SK-N-SH treated with all-trans-retinoic acid at 6 μM for 48 hours (cell line): ENCODE results near the gene EBF3.

Experiments
- ARNTL ChIP-seq: fragments of 450-650 bp; formaldehyde crosslinking; IDR thresholded peaks from 2 replicates; pipeline ENCODE4 v1.5.0; 2020; ENCODE audit warnings: low read depth, mild to moderate bottlenecking, moderate library complexity, borderline replicate concordance
- CSDC2 ChIP-seq: fragments of 250-450 bp; sonication (Bioruptor Pico); IDR thresholded peaks from 2 replicates; pipeline ENCODE4 v1.5.0; 2020; ENCODE audit warnings: mild to moderate bottlenecking, moderate library complexity
- ISL1 ChIP-seq: fragments of 250-450 bp; sonication (Bioruptor Pico); IDR thresholded peaks from 2 replicates; pipeline ENCODE4 v2.1.2; 2022; ENCODE audit warnings: mild to moderate bottlenecking, moderate library complexity
- PATZ1 ChIP-seq: fragments of 250-450 bp; sonication (Bioruptor Pico); IDR thresholded peaks from 2 replicates; pipeline ENCODE4 v1.8.0; 2020; ENCODE audit warnings: mild to moderate bottlenecking, moderate library complexity, borderline replicate concordance
- PPARA ChIP-seq: fragments of 250-450 bp; sonication (Bioruptor Pico); IDR thresholded peaks from 2 replicates; pipeline ENCODE4 v1.5.0; 2020; ENCODE audit warnings: mild to moderate bottlenecking, borderline replicate concordance
- SNAI2 ChIP-seq: fragments of 250-450 bp; sonication (Bioruptor Pico); IDR thresholded peaks from 2 replicates; pipeline ENCODE4 v1.5.0; 2020; ENCODE audit warnings: mild to moderate bottlenecking, moderate library complexity
- TOX ChIP-seq: fragments of 250-450 bp; sonication (Bioruptor Pico); IDR thresholded peaks from 2 replicates; pipeline ENCODE4 v1.8.0; 2021; ENCODE audit warnings: mild to moderate bottlenecking, moderate library complexity, borderline replicate concordance
- ZFP3 ChIP-seq: fragments of 250-450 bp; sonication (Bioruptor Pico); IDR thresholded peaks from 2 replicates; pipeline ENCODE4 v1.5.0; 2020; ENCODE audit warnings: mild to moderate bottlenecking, moderate library complexity
- ZFP30 ChIP-seq: fragments of 450-650 bp; formaldehyde crosslinking; IDR thresholded peaks from 2 replicates; pipeline ENCODE4 v1.5.0; 2022; ENCODE audit warnings: mild to moderate bottlenecking, moderate library complexity
- ZNF70 ChIP-seq: fragments of 450-650 bp; formaldehyde crosslinking; IDR thresholded peaks from 2 replicates; pipeline ENCODE4 v1.5.0; 2020; ENCODE audit warnings: mild to moderate bottlenecking, moderate library complexity
- ZNF8 ChIP-seq: fragments of 450-650 bp; formaldehyde crosslinking; IDR thresholded peaks from 2 replicates; pipeline ENCODE4 v1.5.0; 2020; ENCODE audit warnings: mild to moderate bottlenecking, moderate library complexity
- TF ChIP-seq, protein P1 (sequence below): fragments of 250-450 bp; sonication (Bioruptor Pico); IDR thresholded peaks from 2 replicates; pipeline ENCODE4 v1.5.1; 2020; ENCODE audit warnings: low read depth, mild to moderate bottlenecking, moderate library complexity
- TF ChIP-seq, protein P2 (sequence below): fragments of 250-450 bp; sonication (Bioruptor Pico); IDR thresholded peaks from 2 replicates; pipeline ENCODE4 v1.5.1; 2021; ENCODE audit warnings: mild to moderate bottlenecking, moderate library complexity
- TF ChIP-seq, protein P3 (sequence below): fragments of 250-450 bp; sonication (Bioruptor Pico); IDR thresholded peaks from 2 replicates; pipeline ENCODE4 v1.8.0; 2021; ENCODE audit warnings: low read depth, mild to moderate bottlenecking, moderate library complexity, borderline replicate concordance

DNA sequence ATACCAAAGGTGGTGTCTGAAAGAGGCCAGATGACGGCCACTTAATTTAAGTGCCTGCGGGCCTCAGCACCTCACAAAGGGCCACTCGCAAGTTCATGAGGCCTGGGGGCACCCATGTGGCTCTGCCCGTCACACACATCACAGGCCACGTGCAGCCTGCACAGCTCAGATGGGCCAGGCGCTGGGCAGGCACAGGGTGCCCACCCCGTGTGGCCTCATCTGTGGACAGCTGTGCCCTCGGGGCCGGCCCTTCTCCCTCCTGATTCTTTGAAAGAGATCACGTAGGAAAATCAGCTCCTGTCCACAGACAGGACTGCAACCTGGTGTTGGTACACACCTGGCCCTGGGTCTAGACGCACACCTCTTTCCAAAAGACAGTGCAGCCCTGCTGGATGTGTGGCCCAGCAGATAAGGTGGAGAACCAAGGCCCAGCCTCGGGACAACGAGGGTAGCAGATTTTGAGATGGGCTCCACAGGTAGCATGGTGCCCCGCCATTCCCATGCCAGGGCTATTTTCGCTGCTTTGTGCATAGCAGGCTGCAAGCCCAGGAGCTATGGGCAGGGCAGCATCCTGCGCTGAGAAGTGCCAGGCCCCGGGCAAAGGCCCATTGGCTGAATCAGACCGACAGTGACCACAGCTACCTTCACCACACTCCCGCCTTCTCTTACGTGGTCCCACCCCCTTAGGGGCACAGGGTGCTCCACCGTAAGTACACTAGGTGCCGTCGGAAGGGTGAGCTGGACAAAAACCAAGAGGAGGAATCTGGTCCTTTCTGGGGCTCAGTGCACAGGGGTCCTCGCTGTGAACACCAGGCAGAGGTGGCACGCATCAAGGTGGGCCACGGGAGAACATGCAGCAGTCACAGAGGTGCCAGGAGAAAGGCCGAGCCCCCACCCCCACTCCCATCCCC, 124.5 kb downstream of the EBF3 start:
- TF ChIP-seq, protein P1, sequence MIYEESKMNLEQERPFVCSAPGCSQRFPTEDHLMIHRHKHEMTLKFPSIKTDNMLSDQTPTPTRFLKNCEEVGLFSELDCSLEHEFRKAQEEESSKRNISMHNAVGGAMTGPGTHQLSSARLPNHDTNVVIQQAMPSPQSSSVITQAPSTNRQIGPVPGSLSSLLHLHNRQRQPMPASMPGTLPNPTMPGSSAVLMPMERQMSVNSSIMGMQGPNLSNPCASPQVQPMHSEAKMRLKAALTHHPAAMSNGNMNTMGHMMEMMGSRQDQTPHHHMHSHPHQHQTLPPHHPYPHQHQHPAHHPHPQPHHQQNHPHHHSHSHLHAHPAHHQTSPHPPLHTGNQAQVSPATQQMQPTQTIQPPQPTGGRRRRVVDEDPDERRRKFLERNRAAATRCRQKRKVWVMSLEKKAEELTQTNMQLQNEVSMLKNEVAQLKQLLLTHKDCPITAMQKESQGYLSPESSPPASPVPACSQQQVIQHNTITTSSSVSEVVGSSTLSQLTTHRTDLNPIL (CRISPR knock-in tag), result no peak
- TF ChIP-seq PPARA (CRISPR knock-in tag) (no peak), TOX (CRISPR knock-in tag) (no peak), SNAI2 (CRISPR knock-in tag) (no peak), CSDC2 (no peak), ZFP3 (CRISPR knock-in tag) (no peak), ARNTL (CRISPR knock-in tag) (no peak), ZFP30 (no peak), PATZ1 (CRISPR knock-in tag) (no peak), ZNF8 (CRISPR knock-in tag) (no peak), ZNF70 (CRISPR knock-in tag) (no peak), ISL1 (no peak)
- TF ChIP-seq, protein P2, sequence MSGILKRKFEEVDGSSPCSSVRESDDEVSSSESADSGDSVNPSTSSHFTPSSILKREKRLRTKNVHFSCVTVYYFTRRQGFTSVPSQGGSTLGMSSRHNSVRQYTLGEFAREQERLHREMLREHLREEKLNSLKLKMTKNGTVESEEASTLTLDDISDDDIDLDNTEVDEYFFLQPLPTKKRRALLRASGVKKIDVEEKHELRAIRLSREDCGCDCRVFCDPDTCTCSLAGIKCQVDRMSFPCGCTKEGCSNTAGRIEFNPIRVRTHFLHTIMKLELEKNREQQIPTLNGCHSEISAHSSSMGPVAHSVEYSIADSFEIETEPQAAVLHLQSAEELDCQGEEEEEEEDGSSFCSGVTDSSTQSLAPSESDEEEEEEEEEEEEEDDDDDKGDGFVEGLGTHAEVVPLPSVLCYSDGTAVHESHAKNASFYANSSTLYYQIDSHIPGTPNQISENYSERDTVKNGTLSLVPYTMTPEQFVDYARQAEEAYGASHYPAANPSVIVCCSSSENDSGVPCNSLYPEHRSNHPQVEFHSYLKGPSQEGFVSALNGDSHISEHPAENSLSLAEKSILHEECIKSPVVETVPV (CRISPR knock-in tag), result no peak
- TF ChIP-seq, protein P3, sequence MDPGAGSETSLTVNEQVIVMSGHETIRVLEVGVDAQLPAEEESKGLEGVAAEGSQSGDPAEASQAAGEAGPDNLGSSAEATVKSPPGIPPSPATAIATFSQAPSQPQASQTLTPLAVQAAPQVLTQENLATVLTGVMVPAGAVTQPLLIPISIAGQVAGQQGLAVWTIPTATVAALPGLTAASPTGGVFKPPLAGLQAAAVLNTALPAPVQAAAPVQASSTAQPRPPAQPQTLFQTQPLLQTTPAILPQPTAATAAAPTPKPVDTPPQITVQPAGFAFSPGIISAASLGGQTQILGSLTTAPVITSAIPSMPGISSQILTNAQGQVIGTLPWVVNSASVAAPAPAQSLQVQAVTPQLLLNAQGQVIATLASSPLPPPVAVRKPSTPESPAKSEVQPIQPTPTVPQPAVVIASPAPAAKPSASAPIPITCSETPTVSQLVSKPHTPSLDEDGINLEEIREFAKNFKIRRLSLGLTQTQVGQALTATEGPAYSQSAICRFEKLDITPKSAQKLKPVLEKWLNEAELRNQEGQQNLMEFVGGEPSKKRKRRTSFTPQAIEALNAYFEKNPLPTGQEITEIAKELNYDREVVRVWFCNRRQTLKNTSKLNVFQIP (CRISPR knock-in tag), result no peak
